ENCODE measurements around the gene IRAK4.

Gene IRAK4

DNA sequence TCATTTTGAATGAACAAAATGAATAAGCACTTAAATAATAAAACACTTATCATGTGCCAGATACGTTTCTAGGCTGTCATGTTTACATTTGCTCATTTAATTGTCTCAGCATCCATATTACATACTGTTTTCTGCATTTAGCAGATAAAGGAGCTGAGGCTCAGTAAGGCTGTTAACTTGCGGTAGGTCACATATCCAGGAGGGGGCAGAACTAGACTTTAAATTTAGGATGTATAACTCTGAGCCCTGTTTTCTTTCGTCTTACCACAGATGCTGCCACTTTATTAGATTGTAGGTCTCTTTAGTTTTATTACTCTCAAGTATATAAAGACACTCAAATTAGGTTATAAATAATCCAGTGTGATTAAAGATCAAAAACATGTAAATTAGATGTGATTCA is 17.7 kb downstream of the IRAK4 start:
- DNase-seq, result no peak

- no peak for DNase-seq
These were observed 28.3 kb downstream of the IRAK4 start for GRCh38 chr12:43786899-43787693.

GRCh38 chr12:43789941-43790340 is 31.2 kb downstream of the IRAK4 start:
- DNase-seq, result no peak

DNA sequence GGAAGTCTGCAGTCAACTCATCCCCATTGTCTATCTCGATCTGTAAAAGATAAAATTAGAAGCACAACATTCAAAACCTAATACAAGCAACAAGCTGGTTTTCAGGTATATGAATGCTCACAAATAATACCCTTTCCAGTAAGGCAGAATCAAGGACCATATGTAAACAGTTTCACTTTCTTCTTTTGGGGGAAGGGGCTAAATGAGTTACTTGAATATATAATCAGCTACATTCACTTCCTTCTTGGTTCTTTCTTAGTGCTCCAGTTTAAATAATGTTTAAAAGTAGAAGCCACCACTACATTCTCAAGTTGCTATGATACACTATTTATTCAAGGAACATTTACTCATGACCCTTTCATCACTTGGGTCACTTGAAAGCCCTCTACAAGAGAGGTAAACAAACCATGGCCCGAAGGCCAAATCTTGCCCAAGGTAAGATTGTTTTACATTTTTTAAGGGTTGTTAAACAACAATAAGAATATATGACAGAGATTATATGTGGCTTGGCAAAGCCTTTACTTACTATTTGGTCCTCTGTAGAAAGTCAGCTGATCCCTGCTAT is 37.0 kb downstream of the IRAK4 start:
- no peak for DNase-seq

DNA sequence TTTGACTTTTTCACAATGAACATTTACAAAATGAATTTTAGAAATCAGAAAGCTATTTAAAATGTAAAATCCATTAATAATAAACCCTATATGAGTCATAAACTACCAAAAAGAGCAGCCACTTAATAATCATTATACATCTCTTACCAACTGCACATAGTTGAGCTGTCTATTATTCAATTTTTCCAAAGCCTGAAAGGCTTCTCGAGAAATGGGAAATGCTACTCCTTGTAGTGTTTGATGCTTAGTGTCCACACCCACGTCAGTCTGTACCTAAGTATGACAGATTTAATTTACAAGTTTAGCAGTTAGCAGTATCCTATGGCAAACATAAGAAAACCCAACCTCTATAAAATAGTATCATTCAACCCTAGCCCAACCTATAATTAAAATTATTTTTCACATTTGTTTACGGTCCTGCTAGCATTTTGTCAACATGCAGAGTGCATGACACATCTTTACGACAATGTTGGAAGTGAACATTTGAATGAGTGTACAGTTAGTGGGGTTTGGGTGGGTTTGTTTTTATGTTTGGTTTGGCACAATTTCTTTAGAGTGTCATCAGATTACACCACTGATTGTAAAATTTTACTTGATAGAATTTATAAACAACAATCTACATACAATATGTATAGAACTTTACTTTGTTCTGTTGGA is 38.9 kb downstream of the IRAK4 start:
- DNase-seq, result no peak

GRCh38 chr12:43805149-43805859 is 46.6 kb downstream of the IRAK4 start:
- DNase-seq, result no peak

DNA sequence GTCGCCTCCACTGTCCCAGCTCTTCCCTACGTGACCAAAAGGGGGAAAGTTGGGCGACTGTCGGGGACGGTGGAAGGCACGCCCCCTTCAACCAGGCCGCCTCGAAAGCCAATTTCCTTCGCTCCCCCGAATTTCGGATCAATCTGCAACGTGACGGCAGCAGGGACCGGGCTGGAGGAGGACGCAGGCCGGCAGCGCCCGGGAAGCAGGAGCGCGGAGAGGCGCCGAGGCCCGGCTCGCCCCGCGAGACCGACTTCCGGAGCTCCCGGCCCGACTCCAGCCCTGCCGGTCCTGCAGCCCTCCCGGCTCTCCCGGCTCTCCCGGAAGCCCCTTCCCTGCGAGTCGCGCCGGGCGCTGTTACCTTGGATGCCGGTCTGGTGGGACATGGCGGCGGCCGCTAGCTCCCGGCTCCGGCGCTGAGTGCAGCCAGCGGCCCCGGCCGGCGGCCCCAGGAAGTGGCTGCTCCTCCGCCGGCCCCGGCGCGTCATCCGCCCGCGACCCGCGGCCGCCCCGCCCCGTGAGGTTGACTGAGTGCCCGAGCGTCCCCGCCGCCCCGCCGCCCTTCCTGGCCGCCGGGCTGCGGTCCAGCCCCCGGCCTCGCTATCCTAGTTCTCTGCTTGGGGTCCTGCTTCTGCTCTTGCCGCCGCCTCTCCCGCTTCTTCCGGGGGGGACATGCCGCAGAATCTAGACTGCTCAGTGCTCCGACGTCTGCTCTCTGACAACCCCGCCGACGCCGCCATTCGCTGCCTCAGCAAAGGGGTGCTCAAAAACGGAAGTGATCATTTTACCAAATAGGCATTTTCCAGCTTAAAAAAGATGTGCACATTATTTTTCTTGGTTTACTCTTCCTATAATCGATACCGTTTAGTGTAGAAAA is 47.3 kb downstream of the IRAK4 start, which contains the start of gene TWF1:
Gene TWF1 (minus strand): TSS at position 458 of the 877 bp plus-strand sequence. CDS start 72 bp downstream, at position 386.
- peak; percentile 81 for DNase-seq

- DNase-seq, result no peak
These were observed 48.0 kb downstream of the IRAK4 start for GRCh38 chr12:43806737-43807072.

DNA sequence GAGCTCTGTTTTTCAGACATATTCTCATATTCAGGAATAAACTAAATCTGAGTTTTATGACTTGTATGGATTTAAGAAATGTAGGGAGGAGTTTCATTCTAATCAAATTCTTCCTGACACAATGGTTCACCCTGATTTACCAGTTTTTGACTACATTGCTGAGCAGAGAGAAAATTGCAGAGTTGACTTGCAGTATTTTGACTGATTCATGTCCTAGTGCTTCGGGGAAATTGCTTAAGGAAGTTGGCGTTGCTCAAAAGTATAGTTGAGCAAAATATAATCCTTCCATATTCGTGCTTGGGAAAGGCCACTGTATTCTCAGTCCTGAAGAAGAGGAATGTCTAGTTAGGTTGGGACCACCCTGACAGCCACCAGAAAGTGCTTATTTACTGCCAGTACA is 48.6 kb downstream of the IRAK4 start:
- DNase-seq, result no peak

DNA sequence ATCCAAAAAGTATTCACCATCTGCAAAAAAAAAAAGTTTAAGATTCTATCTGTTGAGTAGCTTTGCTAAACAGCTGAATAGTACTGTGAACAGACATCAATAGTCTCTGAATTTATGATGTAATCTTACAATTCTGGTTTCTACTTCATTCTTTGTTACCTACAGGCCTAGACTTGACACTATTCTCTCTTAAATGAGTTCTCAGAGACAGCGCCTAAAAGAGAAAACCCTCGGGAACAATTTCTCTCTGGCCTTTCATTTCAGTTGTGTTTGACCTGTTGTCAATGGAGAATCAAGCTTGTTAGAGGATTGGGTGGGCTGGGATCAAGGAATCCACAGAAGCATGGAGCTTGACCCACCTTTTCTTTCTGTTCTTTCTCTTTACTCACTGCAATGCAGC is 53.3 kb downstream of the IRAK4 start:
- DNase-seq, result no peak

DNA sequence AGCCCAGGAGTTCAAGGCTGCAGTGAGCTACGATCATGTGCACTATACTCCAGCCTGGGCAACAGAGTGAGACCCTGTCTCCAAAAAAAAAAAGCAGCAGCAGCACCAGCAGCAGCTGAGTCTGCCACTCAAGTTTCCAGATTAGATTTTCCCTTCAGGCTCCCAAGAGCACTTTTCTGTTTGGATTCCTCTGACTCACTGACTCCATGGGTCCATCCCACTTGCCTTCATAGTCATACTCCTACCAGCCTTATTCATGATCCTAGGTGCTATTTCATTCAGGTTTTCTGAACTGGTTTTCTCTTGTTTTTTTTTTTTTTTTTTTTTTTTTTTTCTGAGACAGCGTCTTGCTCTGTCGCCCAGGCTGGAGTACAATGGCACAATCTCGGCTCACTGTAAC is 54.2 kb downstream of the IRAK4 start:
- no peak for DNase-seq

DNA sequence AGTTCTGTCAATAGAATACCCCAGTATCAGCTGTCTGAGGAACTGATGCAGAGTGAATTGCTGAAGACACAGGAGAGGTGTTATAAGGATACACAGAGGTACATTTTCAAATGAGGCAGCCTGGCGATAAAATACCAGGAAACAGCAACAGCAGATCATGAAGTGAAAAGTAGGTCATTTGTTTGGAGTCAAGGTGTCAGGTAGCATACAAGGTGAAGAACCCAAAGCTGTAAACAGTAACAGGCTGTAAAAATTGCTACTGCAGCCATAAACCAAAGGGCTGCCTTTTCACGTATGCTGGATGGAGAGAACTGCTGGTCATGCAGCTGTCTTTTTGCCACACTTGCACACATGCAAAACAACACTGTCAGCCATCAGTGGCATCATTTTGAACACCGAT is 56.7 kb downstream of the IRAK4 start:
- DNase-seq, result no peak

GRCh38 chr12:43816168-43816567 is 57.4 kb downstream of the IRAK4 start:
- DNase-seq, result no peak

- DNase-seq, result no peak
These were observed 65.5 kb downstream of the IRAK4 start for GRCh38 chr12:43824207-43824775.

GRCh38 chr12:43826681-43827080 is 67.9 kb downstream of the IRAK4 start:
- no peak for DNase-seq

GRCh38 chr12:43827093-43827492 is 68.3 kb downstream of the IRAK4 start:
- DNase-seq, result no peak

- no peak for DNase-seq
These were observed 73.9 kb downstream of the IRAK4 start for GRCh38 chr12:43832463-43833168.

DNA sequence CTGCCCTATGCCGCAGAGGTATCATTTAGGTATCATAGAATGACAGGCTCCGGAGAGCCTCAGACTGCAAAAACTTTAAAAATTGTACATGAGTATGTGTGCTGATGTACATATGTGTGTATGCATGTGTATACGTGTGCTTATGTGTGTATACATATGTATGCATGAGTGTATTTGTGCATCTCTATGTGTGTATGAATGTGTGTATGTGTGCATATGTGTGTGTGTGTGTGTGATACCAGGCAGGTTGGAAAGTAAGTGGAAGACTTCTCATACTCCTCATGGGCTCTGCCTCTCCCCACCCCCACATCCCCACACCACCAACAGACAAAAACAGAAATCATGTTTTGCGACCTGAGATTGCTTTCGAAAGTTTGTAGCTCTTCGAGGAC is 76.5 kb downstream of the IRAK4 start:
- DNase-seq, result no peak

DNA sequence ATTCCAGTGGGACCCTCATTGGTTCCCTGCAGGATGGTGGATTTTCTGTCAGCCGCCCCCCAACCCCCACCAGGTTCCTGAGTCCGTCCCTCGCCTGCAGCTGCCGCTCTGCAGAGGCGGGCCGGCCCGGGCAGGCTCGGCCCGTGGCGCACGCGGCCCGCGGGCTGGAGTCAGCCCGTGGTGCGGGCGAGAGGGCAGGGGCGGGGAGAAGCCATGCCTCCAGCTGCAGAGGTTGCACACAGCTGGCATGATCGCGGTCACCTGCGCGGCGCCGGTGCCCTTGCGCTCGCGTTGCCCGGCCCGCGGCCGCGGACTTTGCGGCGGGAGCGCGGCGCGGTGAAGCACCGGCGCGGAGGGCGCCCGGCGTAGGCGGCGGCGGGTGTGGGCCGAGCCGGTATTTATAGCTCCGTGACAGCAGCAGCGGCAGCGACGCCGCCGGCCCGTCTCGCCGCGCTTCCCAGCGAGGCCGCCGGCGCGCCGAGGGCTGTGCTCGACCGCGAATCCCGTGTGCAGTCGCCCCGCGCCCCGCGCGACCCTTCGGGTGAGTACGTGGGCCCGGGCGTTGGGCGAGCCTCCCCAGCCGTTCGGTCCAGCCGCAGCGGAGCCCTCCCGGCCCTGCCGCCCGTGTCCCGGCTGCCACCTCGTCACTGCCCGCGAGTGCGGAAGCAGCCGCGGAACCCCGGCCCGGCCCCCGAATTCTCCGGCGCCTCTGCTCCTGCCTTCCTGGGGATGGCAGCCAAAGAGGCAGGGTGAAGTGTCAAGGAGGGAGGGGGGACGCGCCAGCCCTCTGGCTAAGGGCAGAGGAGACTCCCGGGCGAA is 77.1 kb downstream of the IRAK4 start, which contains the start of gene TMEM117:
Gene TMEM117 (plus strand): TSS at position 426 of the 819 bp plus-strand sequence.
- DNase-seq, result no peak

GRCh38 chr12:43836475-43836989 is 77.8 kb downstream of the IRAK4 start:
- no peak for DNase-seq

Measured in KG1 (cell line).